GM23338 (cell line): ENCODE measurements around the gene BBS10. TPM values are rescaled to one million over a fixed set of nuclear protein-coding genes. Genes with fewer than 3 reads are reported as not detected.
A peak's percentile ranks its signal among the peaks of the same experiment; 100 is the strongest.

ENCODE experiments used
- ATAC-seq: fragments of 200-7000 bp; cut with Tn5 transposase; 3 replicates; pipeline ENCODE4 v1.9.1; 2020
- DNase-seq: peaks from one replicate; pipeline ENCODE4 v3.0.0-alpha.2; 2015; ENCODE audit warnings: low spot score
- H2AFZ ChIP-seq: fragments of 200-600 bp; sonication (generic); 2 replicates; pipeline ENCODE4 v1.8.0; 2016; ENCODE audit warnings: antibody characterized with exemption, mild to moderate bottlenecking, moderate library complexity
- H3F3A ChIP-seq: fragments of 200-600 bp; sonication (generic); replicated peaks from 2 replicates; pipeline ENCODE4 v1.8.0; 2017; ENCODE audit warnings: antibody characterized with exemption, mixed run types, low read depth
- H3K27ac ChIP-seq: fragments of 200-600 bp; sonication (generic); 2 replicates; pipeline ENCODE4 v1.6.1; 2016; ENCODE audit warnings: low read depth
- H3K27me3 ChIP-seq: fragments of 200-600 bp; sonication (generic); 2 replicates; pipeline ENCODE4 v1.8.0; 2016; ENCODE audit warnings: mild to moderate bottlenecking, mixed run types, moderate library complexity; ENCODE audit not compliant: insufficient read depth
- H3K36me3 ChIP-seq: fragments of 200-600 bp; sonication (generic); 2 replicates; pipeline ENCODE4 v1.8.0; 2016; ENCODE audit warnings: mild to moderate bottlenecking; ENCODE audit not compliant: insufficient read depth
- H3K4me1 ChIP-seq: fragments of 200-600 bp; sonication (generic); 2 replicates; pipeline ENCODE4 v1.8.0; 2016; ENCODE audit warnings: mild to moderate bottlenecking, moderate library complexity; ENCODE audit not compliant: insufficient read depth
- H3K4me2 ChIP-seq: fragments of 200-600 bp; sonication (generic); 2 replicates; pipeline ENCODE4 v1.7.1; 2017; ENCODE audit warnings: mixed run types
- H3K4me3 ChIP-seq: fragments of 200-600 bp; sonication (generic); 2 replicates; pipeline ENCODE4 v1.6.1; 2016; ENCODE audit warnings: mixed run types
- H3K79me2 ChIP-seq: fragments of 200-600 bp; sonication (generic); replicated peaks from 2 replicates; pipeline ENCODE4 v1.8.0; 2017; ENCODE audit warnings: mild to moderate bottlenecking; ENCODE audit not compliant: insufficient read depth
- H3K9me2 ChIP-seq: fragments of 200-600 bp; sonication (generic); 2 replicates; pipeline ENCODE4 v1.8.0; 2017; ENCODE audit not compliant: insufficient read depth
- H4K20me1 ChIP-seq: fragments of 200-600 bp; sonication (generic); replicated peaks from 2 replicates; pipeline ENCODE4 v1.8.0; 2017; ENCODE audit warnings: mild to moderate bottlenecking; ENCODE audit not compliant: insufficient read depth
- H3K27ac Mint-ChIP-seq: 2 replicates; pipeline ENCODE4 v1.8.0; 2020; ENCODE audit warnings: inconsistent platforms, mild to moderate bottlenecking, moderate library complexity, mixed read lengths
- H3K27me3 Mint-ChIP-seq: 3 replicates; pipeline ENCODE4 v1.8.0; 2022; ENCODE audit warnings: low read depth, mild to moderate bottlenecking, moderate library complexity, mixed read lengths, inconsistent platforms; ENCODE audit not compliant: insufficient read depth, poor library complexity
- H3K36me3 Mint-ChIP-seq: 3 replicates; pipeline ENCODE4 v1.8.0; 2021; ENCODE audit warnings: low read depth, mild to moderate bottlenecking, inconsistent platforms, moderate library complexity, mixed read lengths
- H3K4me1 Mint-ChIP-seq: 3 replicates; pipeline ENCODE4 v1.8.0; 2020; ENCODE audit warnings: mild to moderate bottlenecking, inconsistent platforms, mixed read lengths
- H3K4me3 Mint-ChIP-seq: 3 replicates; pipeline ENCODE4 v1.8.0; 2021; ENCODE audit warnings: moderate library complexity, mild to moderate bottlenecking, inconsistent platforms, mixed read lengths
- H3K9me3 Mint-ChIP-seq: 3 replicates; pipeline ENCODE4 v1.8.0; 2020; ENCODE audit warnings: moderate library complexity, mild to moderate bottlenecking, inconsistent platforms, mixed read lengths
- CREB1 ChIP-seq: fragments of 250-450 bp; sonication (Bioruptor Pico); IDR thresholded peaks from 2 replicates; pipeline ENCODE4 v1.5.0; 2020; ENCODE audit warnings: low read depth, mild to moderate bottlenecking, moderate library complexity
- CTCF ChIP-seq, 2 experiments: fragments of 200-600 bp in 1 of 2; sonication (generic) in 1 of 2; conservative IDR thresholded peaks; 2 replicates each; pipeline versions ENCODE4 v1.5.1 to v1.6.1; 2016 to 2017; ENCODE audit warnings: antibody characterized with exemption in 2 of 2, low read depth in 2 of 2, mild to moderate bottlenecking in 2 of 2, moderate library complexity in 1 of 2
- ETS1 ChIP-seq: IDR thresholded peaks from 2 replicates; pipeline ENCODE4 v1.6.1; 2016; ENCODE audit warnings: antibody characterized with exemption
- EZH2 ChIP-seq: fragments of 200-600 bp; sonication (generic); IDR thresholded peaks from one replicate; pipeline ENCODE4 v1.8.0; 2017; ENCODE audit warnings: antibody characterized with exemption, mild to moderate bottlenecking, low read depth; ENCODE audit not compliant: unreplicated experiment
- JUNB ChIP-seq: IDR thresholded peaks from one replicate; pipeline ENCODE4 v1.6.1; 2016; ENCODE audit warnings: antibody characterized with exemption; ENCODE audit not compliant: unreplicated experiment
- NANOG ChIP-seq: IDR thresholded peaks from 2 replicates; pipeline ENCODE4 v1.6.1; 2016; ENCODE audit warnings: antibody characterized with exemption, borderline replicate concordance
- POLR2AphosphoS5 ChIP-seq: IDR thresholded peaks from 2 replicates; pipeline ENCODE4 v1.6.1; 2016; ENCODE audit warnings: antibody characterized with exemption, low read depth
- REST ChIP-seq: IDR thresholded peaks from one replicate; pipeline ENCODE4 v1.6.1; 2018; ENCODE audit warnings: antibody characterized with exemption; ENCODE audit not compliant: unreplicated experiment
- STAT1 ChIP-seq: IDR thresholded peaks from one replicate; pipeline ENCODE4 v1.6.1; 2016; ENCODE audit warnings: antibody characterized with exemption; ENCODE audit not compliant: unreplicated experiment
- ZNF114 ChIP-seq: fragments of 250-450 bp; sonication (Bioruptor Pico); IDR thresholded peaks from 2 replicates; pipeline ENCODE4 v1.5.0; 2020; ENCODE audit warnings: mild to moderate bottlenecking, moderate library complexity
- ZNF331 ChIP-seq: fragments of 250-450 bp; sonication (Bioruptor Pico); IDR thresholded peaks from 2 replicates; pipeline ENCODE4 v1.5.0; 2020; ENCODE audit warnings: low read depth, mild to moderate bottlenecking, moderate library complexity
- polyA plus RNA-seq: library from polyadenylated mRNA; unstranded; fragments of >200 nt; fragmentation: Nextera tagmentation; extraction: Ambion mirVana; gene quantifications from 2 replicates; pipeline ENCODE4 v1.2.1, GENCODE V29; 2016
- total RNA-seq: library from RNA; depleted of rRNA; stranded (reverse); fragments of >200 nt; shearing (Covaris generic); gene quantifications from 2 replicates; pipeline ENCODE4 v1.2.3, GENCODE V29; 2014

Gene BBS10
- total and polyA plus RNA-seq, 2 experiments from 2014 or later = 5.2 to 12.8 TPM

GRCh38 chr12:76303365-76303764, 44.9 kb downstream of the BBS10 start:
- Mint-ChIP-seq H3K27me3 (no peaks in the 10 kb centered on the region), H3K9me3 (no peaks in the 10 kb centered on the region), H3K4me1 (peaks cover 5% of the 10 kb centered on the region; the same call in 1 of the 3 replicates), H3K36me3 (no peaks in the 10 kb centered on the region), H3K27ac (no peak overlapping the region), H3K4me3 (no peak overlapping the region)
- TF ChIP-seq CTCF (conservative IDR thresholded peaks at IDR 0.05; ENCODE audit: low read depth in 2 of 2) (no peak), ZNF331 (CRISPR knock-in tag) (no peak), JUNB (no peak), STAT1 (no peak), REST (no peak), EZH2 (no peak), ZNF114 (CRISPR knock-in tag) (no peak), NANOG (no peak), CREB1 (no peak)
- H3F3A ChIP-seq = no peaks in the 10 kb centered on the region
- no peak overlapping the region for H2AFZ ChIP-seq
- no peaks in the 10 kb centered on the region for H3K79me2 ChIP-seq
- no peaks in the 10 kb centered on the region for H3K4me1 ChIP-seq
- H3K4me2 ChIP-seq = no peak overlapping the region
- H3K4me3 ChIP-seq = no peak overlapping the region
- no peak for DNase-seq
- no peak for ATAC-seq
- no peaks in the 10 kb centered on the region for H3K27me3 ChIP-seq
- H3K27ac ChIP-seq = no peak overlapping the region
- H4K20me1 ChIP-seq = no peaks in the 10 kb centered on the region
- H3K9me2 ChIP-seq = peaks cover 7% of the 10 kb centered on the region; the same call in 1 of the 2 replicates
- H3K36me3 ChIP-seq = no peaks in the 10 kb centered on the region

- Histone ChIP-seq H3K4me3 (no peak overlapping the region), H3K27me3 (no peaks in the 10 kb centered on the region), H2AFZ (peak overlapping the region; percentile 16; the same call in 1 of the 2 replicates), H3F3A (no peaks in the 10 kb centered on the region), H3K4me1 (no peaks in the 10 kb centered on the region), H4K20me1 (no peaks in the 10 kb centered on the region), H3K4me2 (no peak overlapping the region), H3K36me3 (no peaks in the 10 kb centered on the region), H3K27ac (no peak overlapping the region), H3K9me2 (peaks cover 7% of the 10 kb centered on the region; the same call in 1 of the 2 replicates), H3K79me2 (no peaks in the 10 kb centered on the region)
- Mint-ChIP-seq H3K9me3 (no peaks in the 10 kb centered on the region), H3K27ac (no peak overlapping the region), H3K4me1 (peaks cover 5% of the 10 kb centered on the region; the same call in 1 of the 3 replicates), H3K27me3 (no peaks in the 10 kb centered on the region), H3K36me3 (no peaks in the 10 kb centered on the region), H3K4me3 (no peak overlapping the region)
- ATAC-seq (no peak), DNase-seq (no peak)
- no peak for TF ChIP-seq ZNF114 (CRISPR knock-in tag)
- TF ChIP-seq CREB1 = no peak
- TF ChIP-seq JUNB = no peak
- no peak for TF ChIP-seq REST
- no peak for TF ChIP-seq NANOG
- TF ChIP-seq ETS1 = no peak
- no peak for TF ChIP-seq ZNF331 (CRISPR knock-in tag)
- no peak for TF ChIP-seq POLR2AphosphoS5
Measured at GRCh38 chr12:76300297-76300665, 47.9 kb downstream of the BBS10 start.
